Fibroblast of lung (primary cell): ENCODE results near the gene CNOT1. TPM values are rescaled to one million over a fixed set of nuclear protein-coding genes. Genes with fewer than 3 reads are reported as not detected.

ENCODE experiments used
- DNase-seq, 2 donors: peaks; one replicate each; pipeline versions ENCODE4 v3.0.0 to v3.0.0-alpha.2; 2010; ENCODE audit warnings: low read depth in 2 of 2
- H2AFZ ChIP-seq: 2 replicates; pipeline ENCODE4 v1.5.1; 2012; ENCODE audit warnings: low read length, control low read depth, inconsistent platforms
- H3K27ac ChIP-seq: 2 replicates; pipeline ENCODE4 v1.5.1; 2011; ENCODE audit warnings: low read length, control low read depth; ENCODE audit not compliant: insufficient read depth
- H3K27me3 ChIP-seq: 2 replicates; pipeline ENCODE4 v1.5.1; 2011; ENCODE audit warnings: mild to moderate bottlenecking, low read length; ENCODE audit not compliant: control insufficient read depth, insufficient read depth
- H3K36me3 ChIP-seq: 2 replicates; pipeline ENCODE4 v1.5.1; 2011; ENCODE audit warnings: low read length; ENCODE audit not compliant: control insufficient read depth, insufficient read depth
- H3K4me1 ChIP-seq: 2 replicates; pipeline ENCODE4 v1.5.1; 2011; ENCODE audit warnings: low read length; ENCODE audit not compliant: control insufficient read depth, insufficient read depth; ENCODE audit errors: extremely low read depth
- H3K4me2 ChIP-seq: 2 replicates; pipeline ENCODE4 v1.5.1; 2011; ENCODE audit warnings: low read length, control low read depth; ENCODE audit not compliant: insufficient read depth; ENCODE audit errors: extremely low read depth
- H3K4me3 ChIP-seq, 4 experiments: fragments of 200-600 bp in 1 of 4; sonication (generic) in 1 of 4; replicated peaks in 1 of 4; 2 replicates each; pipeline ENCODE4 v1.5.1; 2011 to 2016; ENCODE audit warnings: low read length in 4 of 4, low read depth in 3 of 4, mild to moderate bottlenecking in 3 of 4, control low read depth in 2 of 4, inconsistent platforms in 1 of 4, mixed read lengths in 1 of 4; ENCODE audit not compliant: insufficient read depth in 1 of 4; ENCODE audit errors: control extremely low read depth in 1 of 4
- H3K79me2 ChIP-seq: 2 replicates; pipeline ENCODE4 v1.5.1; 2012; ENCODE audit warnings: mild to moderate bottlenecking, low read length, inconsistent platforms; ENCODE audit not compliant: control insufficient read depth, insufficient read depth
- H3K9ac ChIP-seq: 2 replicates; pipeline ENCODE4 v1.5.1; 2011; ENCODE audit warnings: mild to moderate bottlenecking, low read length, control low read depth; ENCODE audit not compliant: insufficient read depth
- H3K9me3 ChIP-seq: 2 replicates; pipeline ENCODE4 v1.5.1; 2012; ENCODE audit warnings: low read depth, low read length; ENCODE audit not compliant: control insufficient read depth, insufficient read depth
- H4K20me1 ChIP-seq: 2 replicates; pipeline ENCODE4 v1.5.1; 2011; ENCODE audit warnings: low read length; ENCODE audit not compliant: control insufficient read depth, insufficient read depth; ENCODE audit errors: extremely low read depth
- CTCF ChIP-seq, 2 donors: IDR thresholded peaks in 1 of 2; conservative IDR thresholded peaks in 1 of 2; 1 replicate in 1 of 2; 2 replicates in 1 of 2; pipeline ENCODE4 v1.5.1; 2011 to 2012; ENCODE audit warnings: low read length in 2 of 2, control low read depth in 1 of 2, inconsistent platforms in 1 of 2, low read depth in 1 of 2, mild to moderate bottlenecking in 1 of 2
- EZH2 ChIP-seq: IDR thresholded peaks from 2 replicates; pipeline ENCODE4 v1.5.1; 2012; ENCODE audit warnings: low read length, control low read depth, mild to moderate bottlenecking; ENCODE audit errors: missing control alignments
- polyA plus RNA-seq, 2 donors: library from polyadenylated mRNA; depleted of rRNA in 1 of 2; stranded (reverse) in 1 of 2; unstranded in 1 of 2; fragments of >200 nt; gene quantifications; 2 replicates each; pipeline ENCODE4 v1.2.1, GENCODE V29; 2011 to 2012; ENCODE audit warnings: missing spikeins in 1 of 2
- total RNA-seq: library from RNA; depleted of rRNA; stranded (reverse); fragments of >200 nt; gene quantifications from 2 replicates; pipeline ENCODE4 v1.2.1, GENCODE V29; 2014

Gene CNOT1
- total and polyA plus RNA-seq, 2 donors (not counting 1 experiment from before 2014, with no cell fraction given): 59.0 to 162 TPM

GRCh38 chr16:58647107-58647506 lies 17.5 kb upstream of the CNOT1 start:
- Histone ChIP-seq H4K20me1 (no peaks in the 10 kb centered on the region), H3K9me3 (no peaks in the 10 kb centered on the region), H3K27ac (no peak overlapping the region), H3K4me1 (no peaks in the 10 kb centered on the region), H3K79me2 (no peaks in the 10 kb centered on the region), H3K4me3 (no peak overlapping the region), H3K4me2 (no peak overlapping the region), H2AFZ (no peak overlapping the region), H3K9ac (no peak overlapping the region), H3K27me3 (no peaks in the 10 kb centered on the region), H3K36me3 (no peaks in the 10 kb centered on the region)
- no peak for TF ChIP-seq EZH2
- TF ChIP-seq CTCF (conservative IDR thresholded peaks at IDR 0.05 in 1 of 2, IDR thresholded peaks at IDR 0.05 in 1 of 2; ENCODE audit: low read depth in 1 of 2, low read length in 2 of 2): no peak
- no peak for DNase-seq

- Histone ChIP-seq H3K4me3 (no peak overlapping the region), H2AFZ (no peak overlapping the region), H3K79me2 (no peaks in the 10 kb centered on the region), H3K27ac (no peak overlapping the region), H3K4me2 (no peak overlapping the region), H3K36me3 (no peaks in the 10 kb centered on the region), H3K4me1 (no peaks in the 10 kb centered on the region), H3K27me3 (no peaks in the 10 kb centered on the region), H3K9ac (no peak overlapping the region), H4K20me1 (no peaks in the 10 kb centered on the region), H3K9me3 (no peaks in the 10 kb centered on the region)
- no peak for DNase-seq
- no peak for TF ChIP-seq EZH2
- TF ChIP-seq CTCF (conservative IDR thresholded peaks at IDR 0.05 in 1 of 2, IDR thresholded peaks at IDR 0.05 in 1 of 2; ENCODE audit: low read depth in 1 of 2, low read length in 2 of 2): no peak
These were observed 15.3 kb upstream of the CNOT1 start for GRCh38 chr16:58644765-58645487.

- H3K4me1 ChIP-seq: no peaks in the 10 kb centered on the region
- no peaks in the 10 kb centered on the region for H4K20me1 ChIP-seq
- no peak overlapping the region for H3K4me3 ChIP-seq
- no peaks in the 10 kb centered on the region for H3K36me3 ChIP-seq
- no peaks in the 10 kb centered on the region for H3K79me2 ChIP-seq
- no peak overlapping the region for H3K27ac ChIP-seq
- no peak for TF ChIP-seq EZH2
- TF ChIP-seq CTCF (conservative IDR thresholded peaks at IDR 0.05 in 1 of 2, IDR thresholded peaks at IDR 0.05 in 1 of 2; ENCODE audit: low read depth in 1 of 2, low read length in 2 of 2): no peak
- H3K27me3 ChIP-seq: no peaks in the 10 kb centered on the region
- no peak overlapping the region for H3K9ac ChIP-seq
- no peak overlapping the region for H3K4me2 ChIP-seq
- no peak for DNase-seq
- no peaks in the 10 kb centered on the region for H3K9me3 ChIP-seq
- no peak overlapping the region for H2AFZ ChIP-seq
These were observed 14.5 kb upstream of the CNOT1 start for GRCh38 chr16:58644108-58644507.
